HT1080 (cell line): ENCODE measurements around the gene C5orf47. TPM values are rescaled to one million over a fixed set of nuclear protein-coding genes. Genes with fewer than 3 reads are reported as not detected.

ENCODE experiments used
- DNase-seq: peaks from one replicate; pipeline ENCODE4 v3.0.0-alpha.2; 2015; ENCODE audit warnings: low read depth
- total RNA-seq: library from RNA; depleted of rRNA; stranded (reverse); fragments of >200 nt; shearing (Covaris generic); gene quantifications from 2 replicates; pipeline ENCODE4 v1.2.3, GENCODE V29; 2014

The C5orf47 gene
- total RNA-seq, 1 experiment from 2014 or later: not detected

DNA sequence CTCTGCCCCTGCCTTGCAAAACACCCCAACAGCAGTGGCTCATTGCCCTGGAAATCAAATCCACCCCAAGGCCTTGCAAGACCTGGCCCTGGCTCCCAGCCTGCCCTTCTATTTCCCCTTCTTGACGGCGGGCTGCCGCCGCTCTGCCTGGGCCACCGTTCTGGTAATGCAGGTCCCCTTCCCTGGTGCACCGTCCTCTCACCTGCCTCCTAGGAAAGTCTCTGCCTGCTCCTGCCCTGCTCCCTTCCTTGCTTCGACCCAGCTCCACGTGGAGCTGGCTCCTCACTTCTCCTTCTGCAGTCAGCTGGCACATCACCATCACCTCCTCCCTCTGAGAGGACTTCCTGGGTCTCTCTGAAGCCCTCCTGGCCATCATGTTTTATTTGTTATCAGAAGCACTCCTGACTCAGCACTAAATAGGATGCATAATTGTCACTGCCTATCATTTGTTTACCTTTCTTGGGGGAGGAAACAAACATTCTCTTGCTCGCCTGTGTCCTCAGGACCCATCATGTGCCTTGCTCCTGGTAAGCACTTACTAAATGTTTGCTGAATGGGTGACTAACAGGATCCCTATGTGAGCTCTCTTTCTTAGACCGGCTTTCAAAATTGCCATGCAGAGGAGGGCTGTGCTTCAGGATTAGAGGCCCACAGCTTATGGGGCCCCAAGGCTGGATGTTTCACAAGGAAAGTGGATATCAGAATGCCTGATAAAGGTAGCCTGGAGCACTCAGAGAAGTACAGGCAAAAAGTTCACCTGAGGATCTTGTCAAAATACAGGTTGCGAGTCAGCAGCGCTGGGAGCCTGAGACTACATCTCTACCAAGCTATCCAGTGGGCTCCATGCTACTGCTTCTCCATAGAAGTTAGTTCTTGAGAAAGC lies 19.6 kb upstream of the C5orf47 start:
- peak; percentile 48 for DNase-seq

GRCh38 chr5:173970878-173971650 lies 17.9 kb upstream of the C5orf47 start:
- no peak for DNase-seq

- no peak for DNase-seq
These were observed 17.2 kb upstream of the C5orf47 start for GRCh38 chr5:173971681-173972345.

DNA sequence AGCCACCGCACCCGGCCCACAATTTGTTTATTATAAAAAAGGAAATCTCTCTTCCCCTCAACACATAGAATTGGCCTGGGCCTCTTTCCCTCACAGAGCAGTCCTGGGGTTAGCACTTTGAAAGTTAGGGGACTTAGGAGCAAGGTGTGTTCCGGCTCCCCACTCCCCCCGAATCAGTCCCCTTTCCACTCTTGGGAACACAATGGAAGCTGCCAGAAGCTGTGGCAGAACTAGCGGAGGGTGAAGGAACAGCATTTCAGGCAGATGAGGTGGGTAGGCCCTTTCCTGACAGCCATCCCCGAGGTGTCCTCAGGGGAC lies 16.4 kb upstream of the C5orf47 start:
- no peak for DNase-seq

GRCh38 chr5:173972925-173973615 lies 15.9 kb upstream of the C5orf47 start:
- DNase-seq: peak; percentile 77

GRCh38 chr5:173973616-173973969 lies 15.4 kb upstream of the C5orf47 start:
- DNase-seq: no peak

DNA sequence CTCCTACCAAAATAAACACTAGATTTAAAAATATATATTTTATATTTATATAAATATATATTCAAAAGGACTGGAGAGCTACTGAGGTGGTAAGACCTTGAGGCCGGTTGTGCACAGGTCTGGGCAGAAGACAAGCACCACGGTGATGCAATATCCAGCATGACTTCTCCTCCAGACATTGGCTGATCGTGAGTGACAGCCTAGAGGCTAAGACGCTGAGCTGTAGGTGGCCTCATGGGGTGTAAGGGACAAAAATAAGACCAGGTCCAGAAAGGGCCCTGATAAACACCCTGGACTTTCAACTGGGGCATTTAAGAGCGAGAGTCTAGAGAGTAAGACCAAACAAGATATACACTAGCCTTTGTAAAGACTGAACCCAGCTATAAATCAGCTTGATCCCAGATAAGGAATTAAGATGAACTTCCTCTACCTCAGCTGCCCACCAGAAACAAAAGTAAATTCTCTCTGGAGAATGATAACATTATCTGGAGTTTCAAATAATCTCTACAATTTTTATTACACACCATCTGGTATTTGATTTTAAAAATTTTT lies 14.2 kb upstream of the C5orf47 start:
- DNase-seq: no peak

- DNase-seq: no peak
These were observed 7.7 kb upstream of the C5orf47 start for GRCh38 chr5:173981185-173981761.

GRCh38 chr5:173984218-173984617 lies 4.8 kb upstream of the C5orf47 start:
- no peak for DNase-seq

- DNase-seq: no peak
These were observed 587 bp downstream of the C5orf47 start for GRCh38 chr5:173989432-173990082.

DNA sequence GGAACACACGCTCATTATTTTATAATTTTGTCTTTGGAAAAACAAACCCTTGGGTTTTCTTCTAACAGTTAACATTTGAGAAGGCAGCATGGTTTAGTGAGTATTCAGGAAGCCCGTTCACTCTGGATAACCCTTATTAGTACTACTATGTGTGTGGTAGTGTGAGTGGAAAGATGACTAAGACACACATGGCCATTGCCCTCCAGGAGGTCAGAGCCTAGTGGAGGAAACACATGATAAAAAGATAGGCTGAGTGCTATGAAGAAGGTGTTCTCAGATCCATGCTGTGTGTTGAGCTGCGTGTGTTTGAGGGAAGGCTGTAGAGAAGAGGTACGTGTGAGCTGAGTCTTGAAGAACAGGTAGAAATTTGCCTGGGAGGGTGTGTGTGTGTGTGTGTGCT lies 8.4 kb downstream of the C5orf47 start:
- peak; percentile 24 for DNase-seq

GRCh38 chr5:173998531-173998930 lies 9.6 kb downstream of the C5orf47 start:
- DNase-seq: no peak

- no peak for DNase-seq
These were observed 11.1 kb downstream of the C5orf47 start for GRCh38 chr5:174000076-174000475.

- DNase-seq: no peak
These were observed 14.8 kb downstream of the C5orf47 start for GRCh38 chr5:174003795-174004194.

GRCh38 chr5:174008922-174009321 lies 20.0 kb downstream of the C5orf47 start:
- DNase-seq: no peak

DNA sequence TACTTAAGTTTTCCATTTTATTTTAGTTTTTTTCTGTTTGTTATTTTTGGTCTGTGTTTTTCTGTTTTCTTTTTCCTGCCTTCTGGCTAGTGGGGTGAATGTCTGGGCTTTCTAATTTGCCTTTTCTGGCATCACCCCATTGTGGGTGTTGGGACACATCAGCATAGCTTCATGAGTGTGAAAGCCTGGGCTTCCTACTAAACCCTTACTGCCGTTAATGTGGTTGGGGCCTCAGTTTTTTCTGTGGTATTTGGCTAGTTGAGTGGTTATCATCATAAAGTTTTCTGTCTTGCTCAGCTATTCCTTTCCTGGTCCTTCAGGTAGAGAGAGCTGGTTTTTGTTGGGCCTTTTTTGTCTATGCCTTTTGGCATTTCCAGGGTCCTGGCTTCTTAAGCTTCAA lies 21.4 kb downstream of the C5orf47 start:
- DNase-seq: no peak

DNA sequence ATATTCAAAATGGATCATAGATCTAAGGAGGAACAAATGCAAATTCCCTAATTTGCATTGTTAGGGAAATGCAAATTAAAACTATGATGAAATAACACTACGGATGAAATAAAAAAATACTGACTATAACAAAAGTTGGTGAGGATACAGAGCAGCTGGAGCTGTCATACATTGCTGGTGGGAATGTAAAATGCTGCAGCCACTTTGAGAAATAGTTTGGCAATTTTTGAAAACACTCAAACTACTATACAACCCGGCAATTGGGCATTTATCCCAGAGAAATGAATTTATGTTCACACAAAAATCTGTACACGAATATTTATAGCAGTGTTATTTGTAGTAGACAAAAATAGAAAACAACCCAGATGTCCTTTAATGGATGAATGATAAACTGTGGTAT lies 22.5 kb downstream of the C5orf47 start:
- DNase-seq: no peak

DNA sequence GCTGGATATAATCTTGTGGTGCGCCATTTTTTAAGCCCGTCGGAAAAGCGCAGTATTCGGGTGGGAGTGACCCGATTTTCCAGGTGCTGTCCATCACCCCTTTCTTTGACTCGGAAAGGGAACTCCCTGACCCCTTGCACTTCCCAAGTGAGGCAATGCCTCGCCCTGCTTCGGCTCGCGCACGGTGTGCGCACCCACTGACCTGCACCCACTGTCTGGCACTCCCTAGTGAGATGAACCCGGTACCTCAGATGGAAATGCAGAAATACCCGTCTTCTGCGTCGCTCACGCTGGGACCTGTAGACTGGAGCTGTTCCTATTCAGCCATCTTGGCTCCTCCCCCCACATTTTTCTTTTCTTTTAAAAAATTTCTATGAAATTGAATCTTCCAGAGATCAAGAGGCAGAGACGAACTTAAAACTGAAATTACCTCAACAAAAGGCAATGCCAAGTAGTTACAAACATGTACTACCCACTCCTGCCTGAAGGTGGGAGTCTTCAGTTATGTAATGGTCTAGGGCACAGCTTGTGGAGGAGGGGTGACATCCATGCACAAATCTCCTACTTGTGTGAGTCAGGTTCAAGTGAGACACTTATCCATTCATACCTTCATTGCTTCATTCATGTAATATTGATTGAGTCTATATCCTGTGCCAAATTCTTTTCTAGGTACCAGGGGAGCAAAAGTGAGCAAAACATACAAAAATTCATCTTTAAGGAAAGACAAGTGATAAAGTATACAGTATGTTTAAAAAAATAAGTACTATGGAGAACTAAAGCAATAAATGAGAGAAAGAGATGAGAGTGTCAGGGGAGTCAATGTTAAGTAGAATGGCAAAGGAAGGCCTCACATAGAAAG lies 31.3 kb downstream of the C5orf47 start:
- peak; percentile 70 for DNase-seq

DNA sequence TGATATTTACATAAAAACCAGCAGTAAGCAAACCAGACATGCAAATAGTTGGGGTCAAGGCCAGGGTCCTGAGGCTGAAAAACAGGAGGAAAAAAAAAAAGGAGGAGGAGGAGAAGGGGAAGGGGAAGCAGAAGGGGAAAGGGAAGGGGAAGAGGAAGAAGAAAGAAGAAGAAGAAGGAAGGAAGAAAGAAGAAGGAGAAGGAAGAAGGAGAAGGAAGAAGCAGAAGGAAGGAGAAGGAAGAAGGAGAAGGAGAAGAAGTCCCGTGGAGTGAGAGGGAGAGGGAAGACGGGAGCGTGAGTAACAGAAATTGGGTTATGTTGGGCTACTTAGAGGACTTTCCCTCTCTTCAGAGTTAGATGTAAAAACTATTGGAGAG lies 31.9 kb downstream of the C5orf47 start:
- no peak for DNase-seq
